ENCODE results near the gene ARID4B.

ARID4B gene

DNA sequence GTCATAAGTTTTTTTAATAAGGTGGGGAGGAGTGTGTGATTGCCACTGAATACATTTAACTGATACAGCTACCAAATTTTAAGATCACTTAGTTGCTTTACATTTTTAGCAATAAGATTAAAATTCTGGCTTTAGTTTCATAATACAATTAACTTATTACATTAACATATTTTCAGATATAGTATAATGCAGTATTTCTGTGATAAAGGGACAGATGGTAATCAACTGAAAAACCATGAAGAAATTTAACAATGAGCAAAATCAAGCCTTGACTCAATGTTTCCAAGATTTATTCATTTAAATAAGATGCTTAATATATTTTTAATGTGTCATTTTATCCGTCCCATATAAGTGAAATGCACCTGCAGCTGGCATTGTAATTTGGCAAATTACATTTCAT lies 203.3 kb downstream of the ARID4B start:
- TF ChIP-seq, protein P1, sequence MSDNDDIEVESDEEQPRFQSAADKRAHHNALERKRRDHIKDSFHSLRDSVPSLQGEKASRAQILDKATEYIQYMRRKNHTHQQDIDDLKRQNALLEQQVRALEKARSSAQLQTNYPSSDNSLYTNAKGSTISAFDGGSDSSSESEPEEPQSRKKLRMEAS (IDR thresholded peaks at IDR 0.05; ENCODE audit: low read depth, low read length), result no peak
- TF ChIP-seq, protein P2, sequence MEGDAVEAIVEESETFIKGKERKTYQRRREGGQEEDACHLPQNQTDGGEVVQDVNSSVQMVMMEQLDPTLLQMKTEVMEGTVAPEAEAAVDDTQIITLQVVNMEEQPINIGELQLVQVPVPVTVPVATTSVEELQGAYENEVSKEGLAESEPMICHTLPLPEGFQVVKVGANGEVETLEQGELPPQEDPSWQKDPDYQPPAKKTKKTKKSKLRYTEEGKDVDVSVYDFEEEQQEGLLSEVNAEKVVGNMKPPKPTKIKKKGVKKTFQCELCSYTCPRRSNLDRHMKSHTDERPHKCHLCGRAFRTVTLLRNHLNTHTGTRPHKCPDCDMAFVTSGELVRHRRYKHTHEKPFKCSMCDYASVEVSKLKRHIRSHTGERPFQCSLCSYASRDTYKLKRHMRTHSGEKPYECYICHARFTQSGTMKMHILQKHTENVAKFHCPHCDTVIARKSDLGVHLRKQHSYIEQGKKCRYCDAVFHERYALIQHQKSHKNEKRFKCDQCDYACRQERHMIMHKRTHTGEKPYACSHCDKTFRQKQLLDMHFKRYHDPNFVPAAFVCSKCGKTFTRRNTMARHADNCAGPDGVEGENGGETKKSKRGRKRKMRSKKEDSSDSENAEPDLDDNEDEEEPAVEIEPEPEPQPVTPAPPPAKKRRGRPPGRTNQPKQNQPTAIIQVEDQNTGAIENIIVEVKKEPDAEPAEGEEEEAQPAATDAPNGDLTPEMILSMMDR (IDR thresholded peaks at IDR 0.05; ENCODE audit: low read depth, low read length), result no peak
- TF ChIP-seq POLR2A (IDR thresholded peaks at IDR 0.05; ENCODE audit: extremely low read depth, insufficient read length) (no peak), MYC (IDR thresholded peaks at IDR 0.05; ENCODE audit: low read depth, low read length) (no peak)
- DNase-seq (ENCODE audit: low read depth), result no peak
- peak overlapping the region; percentile 16 for H3K4me3 ChIP-seq (ENCODE audit: low read depth, low read length)

DNA sequence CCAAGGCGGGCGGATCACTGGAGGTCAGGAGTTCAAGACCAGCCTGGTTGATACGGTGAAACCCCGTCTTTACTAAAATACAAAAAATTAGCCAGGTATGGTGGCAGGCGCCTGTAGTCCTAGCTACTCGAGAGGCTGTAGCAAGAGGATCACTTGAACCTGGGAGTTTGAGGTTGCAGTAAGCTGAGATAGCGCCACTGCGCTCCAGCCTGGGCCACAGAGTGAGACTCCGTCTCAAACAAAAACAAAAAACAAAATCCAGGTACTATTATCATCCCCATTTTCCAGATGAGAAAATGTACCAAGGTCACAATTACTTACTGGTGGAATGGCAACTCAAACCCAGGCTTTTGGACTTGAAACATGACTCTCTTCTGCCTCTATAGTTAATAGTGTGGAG lies 203.9 kb downstream of the ARID4B start:
- DNase-seq (ENCODE audit: low read depth), result no peak
- peak overlapping the region; percentile 16 for H3K4me3 ChIP-seq (ENCODE audit: low read depth, low read length)
- TF ChIP-seq, protein P1 (IDR thresholded peaks at IDR 0.05; ENCODE audit: low read depth, low read length), result no peak
- TF ChIP-seq POLR2A (IDR thresholded peaks at IDR 0.05; ENCODE audit: extremely low read depth, insufficient read length), result no peak
- no peak for TF ChIP-seq MYC (IDR thresholded peaks at IDR 0.05; ENCODE audit: low read depth, low read length)
- TF ChIP-seq, protein P2 (IDR thresholded peaks at IDR 0.05; ENCODE audit: low read depth, low read length), result no peak

- DNase-seq (ENCODE audit: low read depth), result no peak
- TF ChIP-seq POLR2A (IDR thresholded peaks at IDR 0.05; ENCODE audit: extremely low read depth, insufficient read length) (no peak), MYC (IDR thresholded peaks at IDR 0.05; ENCODE audit: low read depth, low read length) (no peak)
- TF ChIP-seq, protein P1 (IDR thresholded peaks at IDR 0.05; ENCODE audit: low read depth, low read length), result no peak
- TF ChIP-seq, protein P2 (IDR thresholded peaks at IDR 0.05; ENCODE audit: low read depth, low read length), result no peak
- peak overlapping the region; percentile 37 for H3K4me3 ChIP-seq (ENCODE audit: low read depth, low read length)
These were observed 205.6 kb downstream of the ARID4B start for GRCh38 chr1:235122348-235122747.
